ENCODE data around the gene SFXN5. TPM values are rescaled to one million over a fixed set of nuclear protein-coding genes. Genes with fewer than 3 reads are reported as not detected.
A peak's percentile ranks its signal among the peaks of the same experiment; 100 is the strongest.

SFXN5 gene
- polyA plus RNA-seq, 1 donor (not counting 4 experiments of a cell fraction or from before 2014, with no cell fraction given), result 6.3 TPM

- dilution Hi-C loops (cut with MboI; ENCODE audit: extremely low pct_ligation_motif_present, low sequenced_read_pairs), result no loop called here
- H2AFZ ChIP-seq (ENCODE audit: control insufficient read depth, low read length), result no peak overlapping the region
- no peaks in the 10 kb centered on the region for H3K79me2 ChIP-seq (ENCODE audit: control insufficient read depth, insufficient read depth, low read length)
- H3K9me1 ChIP-seq (ENCODE audit: control insufficient read depth, extremely low read depth, insufficient read depth, low read length), result no peaks in the 10 kb centered on the region
- no peak overlapping the region for H3K27ac ChIP-seq (ENCODE audit: control insufficient read depth, insufficient read depth, low read length)
- peaks cover 3% of the 10 kb centered on the region for H3K4me1 ChIP-seq (ENCODE audit: control insufficient read depth, extremely low read depth, insufficient read depth, low read length)
- no peak overlapping the region for H3K4me3 ChIP-seq (ENCODE audit: control insufficient read depth in 2 of 3, extremely low read depth in 1 of 3, insufficient read depth in 2 of 3, low read depth in 1 of 3, low read length in 3 of 3)
- H3K9ac ChIP-seq (ENCODE audit: control insufficient read depth, extremely low read depth, insufficient read depth, low read length), result no peak overlapping the region
- no peaks in the 10 kb centered on the region for H3K27me3 ChIP-seq (ENCODE audit: control insufficient read depth, extremely low read depth, insufficient read depth, low read length)
- H4K20me1 ChIP-seq (ENCODE audit: control insufficient read depth, extremely low read depth, insufficient read depth, low read length), result no peaks in the 10 kb centered on the region
- no peak overlapping the region for H3K4me2 ChIP-seq (ENCODE audit: control insufficient read depth, extremely low read depth, insufficient read depth, low read depth, low read length)
- no peaks in the 10 kb centered on the region for H3K36me3 ChIP-seq (ENCODE audit: control insufficient read depth in 2 of 2, extremely low read depth in 1 of 2, insufficient read depth in 2 of 2, low read length in 2 of 2)
- DNase-seq (ENCODE audit: low read depth, low spot score) (no peak), FAIRE-seq (no peak)
- H3K9me3 ChIP-seq (ENCODE audit: control insufficient read depth, low read depth, low read length), result no peaks in the 10 kb centered on the region
- TF ChIP-seq, protein P1, sequence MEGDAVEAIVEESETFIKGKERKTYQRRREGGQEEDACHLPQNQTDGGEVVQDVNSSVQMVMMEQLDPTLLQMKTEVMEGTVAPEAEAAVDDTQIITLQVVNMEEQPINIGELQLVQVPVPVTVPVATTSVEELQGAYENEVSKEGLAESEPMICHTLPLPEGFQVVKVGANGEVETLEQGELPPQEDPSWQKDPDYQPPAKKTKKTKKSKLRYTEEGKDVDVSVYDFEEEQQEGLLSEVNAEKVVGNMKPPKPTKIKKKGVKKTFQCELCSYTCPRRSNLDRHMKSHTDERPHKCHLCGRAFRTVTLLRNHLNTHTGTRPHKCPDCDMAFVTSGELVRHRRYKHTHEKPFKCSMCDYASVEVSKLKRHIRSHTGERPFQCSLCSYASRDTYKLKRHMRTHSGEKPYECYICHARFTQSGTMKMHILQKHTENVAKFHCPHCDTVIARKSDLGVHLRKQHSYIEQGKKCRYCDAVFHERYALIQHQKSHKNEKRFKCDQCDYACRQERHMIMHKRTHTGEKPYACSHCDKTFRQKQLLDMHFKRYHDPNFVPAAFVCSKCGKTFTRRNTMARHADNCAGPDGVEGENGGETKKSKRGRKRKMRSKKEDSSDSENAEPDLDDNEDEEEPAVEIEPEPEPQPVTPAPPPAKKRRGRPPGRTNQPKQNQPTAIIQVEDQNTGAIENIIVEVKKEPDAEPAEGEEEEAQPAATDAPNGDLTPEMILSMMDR (optimal IDR thresholded peaks at IDR 0.05 in 1 of 3, IDR thresholded peaks at IDR 0.05 in 1 of 3, conservative IDR thresholded peaks at IDR 0.05 in 1 of 3; ENCODE audit: extremely low read depth in 1 of 3, insufficient read depth in 2 of 3, low read length in 3 of 3), result no peak
Measured at GRCh38 chr2:72990695-72991438, 80.6 kb downstream of the SFXN5 start.

DNA sequence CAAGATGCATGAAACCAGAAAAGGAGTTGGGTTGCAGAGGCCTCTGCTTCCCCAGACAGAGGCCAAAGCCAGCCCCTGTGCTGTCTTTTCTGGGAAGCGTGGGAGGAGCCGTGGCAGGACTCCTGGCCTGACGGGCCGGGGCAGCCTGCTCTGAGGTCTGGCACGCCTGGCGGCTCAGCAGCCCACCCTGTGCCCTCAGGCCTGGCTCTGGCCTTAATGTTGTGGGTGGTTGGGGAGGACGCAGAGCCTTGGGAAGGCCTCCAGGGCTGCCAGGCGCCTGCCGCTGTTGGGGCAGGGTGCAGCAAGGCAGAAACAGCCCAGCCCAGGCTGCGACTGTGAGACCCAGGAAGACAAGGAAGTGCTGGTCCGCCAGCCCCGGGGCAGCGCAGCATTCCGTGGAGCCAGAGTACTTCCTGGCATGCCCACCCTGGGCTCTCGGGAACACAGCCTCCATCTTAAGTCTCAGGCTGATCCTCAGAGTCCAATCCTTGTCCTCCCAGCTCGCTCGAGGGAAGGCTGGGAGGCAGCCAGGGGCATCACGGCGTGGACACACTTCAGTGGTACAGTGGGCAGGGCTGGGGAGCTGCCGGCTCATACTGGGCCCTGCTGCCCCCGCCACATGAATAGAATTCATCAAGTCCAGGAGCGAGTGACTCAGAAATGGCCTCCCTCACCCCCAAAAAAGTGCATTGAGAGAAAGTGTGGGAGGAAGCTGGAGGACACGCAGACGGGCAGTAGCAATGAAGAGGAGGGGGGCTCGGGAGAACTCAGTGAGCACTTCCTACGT is 81.5 kb downstream of the SFXN5 start:
- H3K9me3 ChIP-seq (ENCODE audit: control insufficient read depth, low read depth, low read length), result no peaks in the 10 kb centered on the region
- H3K4me1 ChIP-seq (ENCODE audit: control insufficient read depth, extremely low read depth, insufficient read depth, low read length), result peaks cover 3% of the 10 kb centered on the region
- no peaks in the 10 kb centered on the region for H3K79me2 ChIP-seq (ENCODE audit: control insufficient read depth, insufficient read depth, low read length)
- H4K20me1 ChIP-seq (ENCODE audit: control insufficient read depth, extremely low read depth, insufficient read depth, low read length), result no peaks in the 10 kb centered on the region
- H2AFZ ChIP-seq (ENCODE audit: control insufficient read depth, low read length), result peak overlapping the region; percentile 9
- no peak overlapping the region for H3K27ac ChIP-seq (ENCODE audit: control insufficient read depth, insufficient read depth, low read length)
- DNase-seq (ENCODE audit: low read depth, low spot score), result no peak
- no peak overlapping the region for H3K4me3 ChIP-seq (ENCODE audit: control insufficient read depth in 2 of 3, extremely low read depth in 1 of 3, insufficient read depth in 2 of 3, low read depth in 1 of 3, low read length in 3 of 3)
- H3K9ac ChIP-seq (ENCODE audit: control insufficient read depth, extremely low read depth, insufficient read depth, low read length), result no peak overlapping the region
- dilution Hi-C loops (cut with MboI; ENCODE audit: extremely low pct_ligation_motif_present, low sequenced_read_pairs), result no loop called here
- no peaks in the 10 kb centered on the region for H3K36me3 ChIP-seq (ENCODE audit: control insufficient read depth in 2 of 2, extremely low read depth in 1 of 2, insufficient read depth in 2 of 2, low read length in 2 of 2)
- no peaks in the 10 kb centered on the region for H3K9me1 ChIP-seq (ENCODE audit: control insufficient read depth, extremely low read depth, insufficient read depth, low read length)
- TF ChIP-seq, protein P1 (optimal IDR thresholded peaks at IDR 0.05 in 1 of 3, IDR thresholded peaks at IDR 0.05 in 1 of 3, conservative IDR thresholded peaks at IDR 0.05 in 1 of 3; ENCODE audit: extremely low read depth in 1 of 3, insufficient read depth in 2 of 3, low read length in 3 of 3), result no peak
- TF ChIP-seq EZH2 (IDR thresholded peaks at IDR 0.05; ENCODE audit: low read length), result no peak
- no peak overlapping the region for H3K4me2 ChIP-seq (ENCODE audit: control insufficient read depth, extremely low read depth, insufficient read depth, low read depth, low read length)
- FAIRE-seq, result no peak
- H3K27me3 ChIP-seq (ENCODE audit: control insufficient read depth, extremely low read depth, insufficient read depth, low read length), result no peaks in the 10 kb centered on the region
